ENCODE measurements around the gene KCND3.

GRCh38 chr1:111938536-111938935, 50.9 kb downstream of the KCND3 start:
- TF ChIP-seq CTCF (IDR thresholded peaks at IDR 0.05) (no peak), POLR2A (IDR thresholded peaks at IDR 0.05) (no peak)
